ENCODE results near the gene PORCN. TPM values are rescaled to one million over a fixed set of nuclear protein-coding genes. Genes with fewer than 3 reads are reported as not detected.

The PORCN gene
- polyA plus RNA-seq, 1 donor (not counting 4 experiments of a cell fraction or from before 2014, with no cell fraction given) = 52.2 TPM

DNA sequence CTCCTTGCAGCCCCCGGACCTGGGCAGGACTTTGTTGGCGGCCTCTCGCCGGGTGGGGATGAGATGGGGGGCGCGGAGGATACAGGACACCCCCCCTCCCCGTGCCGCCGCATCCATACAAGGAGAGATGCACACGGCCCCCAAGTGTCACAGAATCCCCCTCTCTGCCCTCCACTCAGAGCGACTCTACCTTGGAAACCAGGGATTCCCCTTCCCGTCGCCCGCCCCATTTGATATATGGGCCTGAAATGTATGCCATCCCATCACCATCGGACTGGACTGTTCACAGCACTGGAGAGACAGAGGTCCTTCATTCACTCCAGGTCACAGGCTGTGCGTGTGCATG is 426 bp downstream of the PORCN start:
- no peak for FAIRE-seq
- peak overlapping the region; percentile 55 to 63 (median 56) for H3K4me3 ChIP-seq (ENCODE audit: control insufficient read depth in 2 of 3, extremely low read depth in 1 of 3, insufficient read depth in 2 of 3, low read depth in 1 of 3, low read length in 3 of 3)
- H3K36me3 ChIP-seq (ENCODE audit: control insufficient read depth in 2 of 2, extremely low read depth in 1 of 2, insufficient read depth in 2 of 2, low read length in 2 of 2) = peaks cover 3 to 4% of the 10 kb centered on the region in 2 experiments
- no peak for DNase-seq (ENCODE audit: low read depth, low spot score)
- H3K27ac ChIP-seq (ENCODE audit: control insufficient read depth, insufficient read depth, low read length) = peak overlapping the region; percentile 66
- H4K20me1 ChIP-seq (ENCODE audit: control insufficient read depth, extremely low read depth, insufficient read depth, low read length) = no peaks in the 10 kb centered on the region
- peaks cover 17% of the 10 kb centered on the region for H3K79me2 ChIP-seq (ENCODE audit: control insufficient read depth, insufficient read depth, low read length)
- H3K4me2 ChIP-seq (ENCODE audit: control insufficient read depth, extremely low read depth, insufficient read depth, low read depth, low read length) = peak overlapping the region; percentile 65
- H3K27me3 ChIP-seq (ENCODE audit: control insufficient read depth, extremely low read depth, insufficient read depth, low read length) = no peaks in the 10 kb centered on the region
- peaks cover 9% of the 10 kb centered on the region for H3K4me1 ChIP-seq (ENCODE audit: control insufficient read depth, extremely low read depth, insufficient read depth, low read length)
- H2AFZ ChIP-seq (ENCODE audit: control insufficient read depth, low read length) = peak overlapping the region; percentile 59
- H3K9ac ChIP-seq (ENCODE audit: control insufficient read depth, extremely low read depth, insufficient read depth, low read length) = peak overlapping the region; percentile 70
- peaks cover 4% of the 10 kb centered on the region for H3K9me3 ChIP-seq (ENCODE audit: control insufficient read depth, low read depth, low read length)
- dilution Hi-C loops (cut with MboI; ENCODE audit: extremely low pct_ligation_motif_present, low sequenced_read_pairs) = no loop called here
- TF ChIP-seq CTCF (optimal IDR thresholded peaks at IDR 0.05 in 1 of 3, IDR thresholded peaks at IDR 0.05 in 1 of 3, conservative IDR thresholded peaks at IDR 0.05 in 1 of 3; ENCODE audit: extremely low read depth in 1 of 3, insufficient read depth in 2 of 3, low read length in 3 of 3) (no peak), EZH2 (IDR thresholded peaks at IDR 0.05; ENCODE audit: low read length) (no peak)
- H3K9me1 ChIP-seq (ENCODE audit: control insufficient read depth, extremely low read depth, insufficient read depth, low read length) = no peaks in the 10 kb centered on the region

DNA sequence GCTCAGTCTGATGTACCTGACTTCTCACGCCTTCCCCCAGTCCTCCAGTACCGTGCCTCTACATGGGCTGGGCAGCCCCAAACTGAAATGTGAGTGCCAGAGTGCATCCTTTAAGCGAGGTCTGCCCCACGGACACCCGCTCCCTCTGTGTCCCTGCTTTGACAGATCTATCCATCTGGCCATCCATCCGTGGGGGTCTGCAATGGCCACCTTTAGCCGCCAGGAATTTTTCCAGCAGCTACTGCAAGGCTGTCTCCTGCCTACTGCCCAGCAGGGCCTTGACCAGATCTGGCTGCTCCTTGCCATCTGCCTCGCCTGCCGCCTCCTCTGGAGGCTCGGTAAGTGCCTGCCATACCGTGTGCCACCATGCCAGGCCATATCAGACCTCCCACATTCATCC is 827 bp downstream of the PORCN start:
- no peaks in the 10 kb centered on the region for H3K9me1 ChIP-seq (ENCODE audit: control insufficient read depth, extremely low read depth, insufficient read depth, low read length)
- DNase-seq (ENCODE audit: low read depth, low spot score) (no peak), FAIRE-seq (no peak)
- H3K9ac ChIP-seq (ENCODE audit: control insufficient read depth, extremely low read depth, insufficient read depth, low read length) = peak overlapping the region; percentile 70
- no peak for TF ChIP-seq CTCF (optimal IDR thresholded peaks at IDR 0.05 in 1 of 3, IDR thresholded peaks at IDR 0.05 in 1 of 3, conservative IDR thresholded peaks at IDR 0.05 in 1 of 3; ENCODE audit: extremely low read depth in 1 of 3, insufficient read depth in 2 of 3, low read length in 3 of 3)
- TF ChIP-seq EZH2 (IDR thresholded peaks at IDR 0.05; ENCODE audit: low read length) = no peak
- peaks cover 13% of the 10 kb centered on the region for H3K4me1 ChIP-seq (ENCODE audit: control insufficient read depth, extremely low read depth, insufficient read depth, low read length)
- peaks cover 4% of the 10 kb centered on the region for H3K9me3 ChIP-seq (ENCODE audit: control insufficient read depth, low read depth, low read length)
- H4K20me1 ChIP-seq (ENCODE audit: control insufficient read depth, extremely low read depth, insufficient read depth, low read length) = no peaks in the 10 kb centered on the region
- H3K36me3 ChIP-seq (ENCODE audit: control insufficient read depth in 2 of 2, extremely low read depth in 1 of 2, insufficient read depth in 2 of 2, low read length in 2 of 2) = peaks cover 3 to 4% of the 10 kb centered on the region in 2 experiments
- dilution Hi-C loops (cut with MboI; ENCODE audit: extremely low pct_ligation_motif_present, low sequenced_read_pairs) = no loop called here
- peak overlapping the region; percentile 32 for H2AFZ ChIP-seq (ENCODE audit: control insufficient read depth, low read length)
- H3K4me3 ChIP-seq (ENCODE audit: control insufficient read depth in 2 of 3, extremely low read depth in 1 of 3, insufficient read depth in 2 of 3, low read depth in 1 of 3, low read length in 3 of 3) = peak overlapping the region; percentile 55 to 63 (median 56)
- H3K27ac ChIP-seq (ENCODE audit: control insufficient read depth, insufficient read depth, low read length) = peak overlapping the region; percentile 66
- H3K79me2 ChIP-seq (ENCODE audit: control insufficient read depth, insufficient read depth, low read length) = peaks cover 17% of the 10 kb centered on the region
- H3K27me3 ChIP-seq (ENCODE audit: control insufficient read depth, extremely low read depth, insufficient read depth, low read length) = no peaks in the 10 kb centered on the region
- H3K4me2 ChIP-seq (ENCODE audit: control insufficient read depth, extremely low read depth, insufficient read depth, low read depth, low read length) = peak overlapping the region; percentile 65

Measured in keratinocyte (primary cell).